ENCODE results near the gene DNAJA4.

DNAJA4 gene

GRCh38 chr15:78276064-78276943 lies 11.9 kb downstream of the DNAJA4 start:
- peaks cover 84% of the 10 kb centered on the region for H3K36me3 Mint-ChIP-seq (ENCODE audit: low read depth)
- H3K4me3 Mint-ChIP-seq, result no peak overlapping the region
- intact Hi-C loops (cut with micrococcal nuclease), result no loop called here
- H3K9me3 Mint-ChIP-seq, result no peaks in the 10 kb centered on the region
- peaks cover 13% of the 10 kb centered on the region for H3K4me1 Mint-ChIP-seq (ENCODE audit: low read depth)
- peak overlapping the region; percentile 46 for H3K27ac Mint-ChIP-seq
- H3K27me3 Mint-ChIP-seq, result no peaks in the 10 kb centered on the region

GRCh38 chr15:78280319-78281072 lies 16.1 kb downstream of the DNAJA4 start:
- Mint-ChIP-seq H3K4me1 (ENCODE audit: low read depth) (peaks cover 13% of the 10 kb centered on the region), H3K4me3 (no peak overlapping the region), H3K27ac (no peak overlapping the region), H3K9me3 (no peaks in the 10 kb centered on the region), H3K36me3 (ENCODE audit: low read depth) (peaks cover 83% of the 10 kb centered on the region), H3K27me3 (no peaks in the 10 kb centered on the region)
- intact Hi-C loops (cut with micrococcal nuclease), result no loop called here

- H3K36me3 Mint-ChIP-seq (ENCODE audit: low read depth), result peaks cover 93% of the 10 kb centered on the region
- H3K4me3 Mint-ChIP-seq, result no peak overlapping the region
- H3K27ac Mint-ChIP-seq, result no peak overlapping the region
- H3K4me1 Mint-ChIP-seq (ENCODE audit: low read depth), result peaks cover 11% of the 10 kb centered on the region
- no peaks in the 10 kb centered on the region for H3K9me3 Mint-ChIP-seq
- intact Hi-C loops (cut with micrococcal nuclease), result no loop called here
- H3K27me3 Mint-ChIP-seq, result no peaks in the 10 kb centered on the region
Observed at GRCh38 chr15:78282324-78282723, 18.0 kb downstream of the DNAJA4 start.

- intact Hi-C loops (cut with micrococcal nuclease), result no loop called here
- no peaks in the 10 kb centered on the region for H3K4me1 Mint-ChIP-seq (ENCODE audit: low read depth)
- peaks cover 94% of the 10 kb centered on the region for H3K36me3 Mint-ChIP-seq (ENCODE audit: low read depth)
- H3K27ac Mint-ChIP-seq, result no peak overlapping the region
- no peak overlapping the region for H3K4me3 Mint-ChIP-seq
- H3K27me3 Mint-ChIP-seq, result no peaks in the 10 kb centered on the region
- no peaks in the 10 kb centered on the region for H3K9me3 Mint-ChIP-seq
Observed at GRCh38 chr15:78284758-78285157, 20.4 kb downstream of the DNAJA4 start.

- Mint-ChIP-seq H3K4me3 (no peak overlapping the region), H3K9me3 (no peaks in the 10 kb centered on the region), H3K36me3 (ENCODE audit: low read depth) (peaks cover 79% of the 10 kb centered on the region), H3K27me3 (no peaks in the 10 kb centered on the region), H3K27ac (peak overlapping the region; percentile 18), H3K4me1 (ENCODE audit: low read depth) (peaks cover 11% of the 10 kb centered on the region)
- intact Hi-C loops (cut with micrococcal nuclease), result no loop called here
Observed at GRCh38 chr15:78290222-78290621, 25.9 kb downstream of the DNAJA4 start.

GRCh38 chr15:78291052-78291451 lies 26.7 kb downstream of the DNAJA4 start:
- no peaks in the 10 kb centered on the region for H3K27me3 Mint-ChIP-seq
- intact Hi-C loops (cut with micrococcal nuclease), result no loop called here
- no peak overlapping the region for H3K4me3 Mint-ChIP-seq
- peaks cover 77% of the 10 kb centered on the region for H3K36me3 Mint-ChIP-seq (ENCODE audit: low read depth)
- no peaks in the 10 kb centered on the region for H3K9me3 Mint-ChIP-seq
- no peak overlapping the region for H3K27ac Mint-ChIP-seq
- H3K4me1 Mint-ChIP-seq (ENCODE audit: low read depth), result peaks cover 11% of the 10 kb centered on the region

GRCh38 chr15:78291698-78292097 lies 27.3 kb downstream of the DNAJA4 start:
- no peaks in the 10 kb centered on the region for H3K27me3 Mint-ChIP-seq
- H3K4me3 Mint-ChIP-seq, result no peak overlapping the region
- no peak overlapping the region for H3K27ac Mint-ChIP-seq
- intact Hi-C loops (cut with micrococcal nuclease), result no loop called here
- H3K9me3 Mint-ChIP-seq, result no peaks in the 10 kb centered on the region
- peaks cover 11% of the 10 kb centered on the region for H3K4me1 Mint-ChIP-seq (ENCODE audit: low read depth)
- H3K36me3 Mint-ChIP-seq (ENCODE audit: low read depth), result peaks cover 70% of the 10 kb centered on the region

- Mint-ChIP-seq H3K4me3 (no peak overlapping the region), H3K9me3 (no peaks in the 10 kb centered on the region), H3K27ac (no peak overlapping the region), H3K4me1 (ENCODE audit: low read depth) (peaks cover 11% of the 10 kb centered on the region), H3K36me3 (ENCODE audit: low read depth) (peaks cover 65% of the 10 kb centered on the region), H3K27me3 (no peaks in the 10 kb centered on the region)
- intact Hi-C loops (cut with micrococcal nuclease), result no loop called here
Observed at GRCh38 chr15:78292219-78292618, 27.9 kb downstream of the DNAJA4 start.

- Mint-ChIP-seq H3K27ac (peak within 1 kb of the TSS; percentile 89), H3K4me1 (ENCODE audit: low read depth) (peaks cover 35% of the 10 kb centered on the region), H3K4me3 (peak within 1 kb of the TSS; percentile 89), H3K27me3 (no peaks in the 10 kb centered on the region), H3K9me3 (no peaks in the 10 kb centered on the region), H3K36me3 (ENCODE audit: low read depth) (peaks cover 23% of the 10 kb centered on the region)
- intact Hi-C loops (cut with micrococcal nuclease), result no loop called here
Observed at GRCh38 chr15:78299101-78299930, 35.0 kb downstream of the DNAJA4 start, which contains the start of gene SKIC8. TSS of gene SKIC8 (minus strand) at chr15:78299609. CDS start at chr15:78295686, 3,923 bp downstream.

- intact Hi-C loops (cut with micrococcal nuclease), result no loop called here
- no peak overlapping the region for H3K4me3 Mint-ChIP-seq
- no peaks in the 10 kb centered on the region for H3K27me3 Mint-ChIP-seq
- peaks cover 8% of the 10 kb centered on the region for H3K36me3 Mint-ChIP-seq (ENCODE audit: low read depth)
- peaks cover 36% of the 10 kb centered on the region for H3K4me1 Mint-ChIP-seq (ENCODE audit: low read depth)
- H3K27ac Mint-ChIP-seq, result no peak overlapping the region
- no peaks in the 10 kb centered on the region for H3K9me3 Mint-ChIP-seq
Observed at GRCh38 chr15:78301326-78301725, 37.0 kb downstream of the DNAJA4 start.

- no peak overlapping the region for H3K4me3 Mint-ChIP-seq
- H3K27ac Mint-ChIP-seq, result no peak overlapping the region
- peaks cover 8% of the 10 kb centered on the region for H3K36me3 Mint-ChIP-seq (ENCODE audit: low read depth)
- intact Hi-C loops (cut with micrococcal nuclease), result no loop called here
- H3K27me3 Mint-ChIP-seq, result no peaks in the 10 kb centered on the region
- H3K4me1 Mint-ChIP-seq (ENCODE audit: low read depth), result peaks cover 41% of the 10 kb centered on the region
- H3K9me3 Mint-ChIP-seq, result no peaks in the 10 kb centered on the region
Observed at GRCh38 chr15:78301828-78302227, 37.5 kb downstream of the DNAJA4 start.

- no peak overlapping the region for H3K4me3 Mint-ChIP-seq
- H3K4me1 Mint-ChIP-seq (ENCODE audit: low read depth), result peaks cover 46% of the 10 kb centered on the region
- peaks cover 8% of the 10 kb centered on the region for H3K36me3 Mint-ChIP-seq (ENCODE audit: low read depth)
- no peaks in the 10 kb centered on the region for H3K27me3 Mint-ChIP-seq
- intact Hi-C loops (cut with micrococcal nuclease), result no loop called here
- H3K27ac Mint-ChIP-seq, result no peak overlapping the region
- no peaks in the 10 kb centered on the region for H3K9me3 Mint-ChIP-seq
Observed at GRCh38 chr15:78302579-78303312, 38.4 kb downstream of the DNAJA4 start.

Data from dendritic cell treated with granulocyte-macrophage colony-stimulating factor and Interleukin-4, amounts not matched to agents 40 ng/mL and 50 ng/mL, for 4 days (primary cell).